CD4-positive, alpha-beta T cell (primary cell): ENCODE results near the gene C3orf70. TPM values are rescaled to one million over a fixed set of nuclear protein-coding genes. Genes with fewer than 3 reads are reported as not detected.

Source experiments
- ATAC-seq: fragments of 200-7000 bp; cut with Tn5 transposase; one replicate; pipeline ENCODE4 v1.10.0; 2022; ENCODE audit warnings: mild to moderate bottlenecking; ENCODE audit not compliant: poor library complexity
- CTCF ChIA-PET: fragments of 350-600 bp; sonication (Branson Sonifier 250); formaldehyde crosslinking; loops from one replicate; lab custom pipeline; 2021; ENCODE audit warnings: antibody characterized with exemption, inconsistent platforms; lab: Charles Lee
- POLR2A ChIA-PET: fragments of 350-600 bp; sonication (Branson Sonifier 250); formaldehyde crosslinking; loops from one replicate; lab custom pipeline; 2021; ENCODE audit warnings: antibody characterized with exemption, inconsistent platforms; lab: Charles Lee
- DNase-seq, 14 experiments: peaks; one replicate each; pipeline ENCODE4 v3.0.0-alpha.2; 2013 to 2020; ENCODE audit warnings: mixed read lengths in 2 of 14
- H3K27ac ChIP-seq, 2 donors: one replicate each; pipeline versions ENCODE4 v1.5.1 to v1.7.0; 2013; ENCODE audit warnings: low read length in 2 of 2, low read depth in 1 of 2, mild to moderate bottlenecking in 1 of 2
- H3K27me3 ChIP-seq, 2 experiments: 1 replicate in 1 of 2; 2 replicates in 1 of 2; pipeline versions ENCODE4 v1.6.1 to v1.7.0; 2013; ENCODE audit warnings: low read length in 2 of 2, control low read depth in 1 of 2, mild to moderate bottlenecking in 1 of 2, moderate library complexity in 1 of 2; ENCODE audit not compliant: insufficient read depth in 2 of 2, control insufficient read depth in 1 of 2
- H3K36me3 ChIP-seq: one replicate; pipeline ENCODE4 v1.6.1; 2013; ENCODE audit warnings: low read length, control low read depth; ENCODE audit not compliant: insufficient read depth
- H3K4me1 ChIP-seq: one replicate; pipeline ENCODE4 v1.6.1; 2013; ENCODE audit warnings: low read length, control low read depth; ENCODE audit not compliant: insufficient read depth
- H3K4me3 ChIP-seq: one replicate; pipeline ENCODE4 v1.5.1; 2013; ENCODE audit warnings: mild to moderate bottlenecking, low read length, moderate library complexity
- H3K9me3 ChIP-seq, 2 experiments: 1 replicate in 1 of 2; 2 replicates in 1 of 2; pipeline versions ENCODE4 v1.6.1 to v1.7.0; 2013; ENCODE audit warnings: low read length in 2 of 2, mild to moderate bottlenecking in 2 of 2, control low read depth in 1 of 2, moderate library complexity in 1 of 2; ENCODE audit not compliant: control insufficient read depth in 1 of 2, insufficient read depth in 1 of 2
- H3K27ac Mint-ChIP-seq: one replicate; pipeline ENCODE4 v1.8.0; 2020; ENCODE audit warnings: mixed read lengths
- H3K27me3 Mint-ChIP-seq: one replicate; pipeline ENCODE4 v1.8.0; 2021; ENCODE audit warnings: mixed read lengths
- H3K36me3 Mint-ChIP-seq: one replicate; pipeline ENCODE4 v1.8.0; 2021; ENCODE audit warnings: low read depth, mixed read lengths
- H3K4me1 Mint-ChIP-seq: one replicate; pipeline ENCODE4 v1.8.0; 2021; ENCODE audit warnings: low read depth, mixed read lengths
- H3K4me3 Mint-ChIP-seq: one replicate; pipeline ENCODE4 v1.8.0; 2020; ENCODE audit warnings: mild to moderate bottlenecking, mixed read lengths
- H3K9me3 Mint-ChIP-seq: one replicate; pipeline ENCODE4 v1.8.0; 2020; ENCODE audit warnings: mixed read lengths
- CTCF ChIP-seq: fragments of 200-600 bp; IDR thresholded peaks from one replicate; pipeline ENCODE4 v1.8.0; 2022; ENCODE audit warnings: antibody characterized with exemption, mild to moderate bottlenecking
- intact Hi-C, 2 experiments: fragments of 100-400 bp; cut with DNase I in 1 of 2; cut with micrococcal nuclease in 1 of 2; formaldehyde crosslinking; loops; one replicate each; pipeline versions ENCODE4 v1.15.1 to v1.9.0; 2023 to 2025; cut with DNase I, micrococcal nuclease
- total RNA-seq, 174 experiments: library from RNA in 2 of 174; stranded (reverse) in 2 of 174; gene quantifications; one replicate each; pipeline ENCODE4 v1.2.3 and lab custom pipeline; 2021 to 2026

Gene C3orf70
- total RNA-seq, 2 experiments from 2014 or later = not detected

- Mint-ChIP-seq H3K9me3 (no peaks in the 10 kb centered on the region), H3K27me3 (peaks cover 36% of the 10 kb centered on the region), H3K4me3 (no peak overlapping the region), H3K27ac (no peak overlapping the region), H3K36me3 (no peaks in the 10 kb centered on the region), H3K4me1 (no peaks in the 10 kb centered on the region)
- H3K4me3 ChIP-seq = no peak overlapping the region
- H3K9me3 ChIP-seq = no peaks in the 10 kb centered on the region
- no peak for ATAC-seq
- no peak for DNase-seq
- no peaks in the 10 kb centered on the region for H3K4me1 ChIP-seq
- ChIA-PET POLR2A (no interaction called here), CTCF (no interaction called here)
- intact Hi-C loops = no loop called here
- no peaks in the 10 kb centered on the region for H3K36me3 ChIP-seq
- H3K27ac ChIP-seq = no peak overlapping the region
- H3K27me3 ChIP-seq = peaks cover 0 to 6% of the 10 kb centered on the region in 2 experiments
- no peak for TF ChIP-seq CTCF
Measured at GRCh38 chr3:185137821-185138220, 15.0 kb downstream of the C3orf70 start.

- ChIA-PET POLR2A (no interaction called here), CTCF (no interaction called here)
- Mint-ChIP-seq H3K27me3 (peaks cover 51% of the 10 kb centered on the region), H3K27ac (no peak overlapping the region), H3K4me3 (no peak overlapping the region), H3K4me1 (no peaks in the 10 kb centered on the region), H3K36me3 (no peaks in the 10 kb centered on the region), H3K9me3 (no peaks in the 10 kb centered on the region)
- Histone ChIP-seq H3K9me3 (no peaks in the 10 kb centered on the region), H3K4me3 (no peak overlapping the region), H3K4me1 (no peaks in the 10 kb centered on the region), H3K36me3 (no peaks in the 10 kb centered on the region), H3K27me3 (peaks cover 0 to 15% of the 10 kb centered on the region in 2 experiments), H3K27ac (no peak overlapping the region)
- intact Hi-C loops = no loop called here
- DNase-seq = no peak
- no peak for TF ChIP-seq CTCF
- ATAC-seq = no peak
Measured at GRCh38 chr3:185134509-185134908, 18.4 kb downstream of the C3orf70 start.

- DNase-seq = no peak
- Mint-ChIP-seq H3K27ac (no peak overlapping the region), H3K4me1 (no peaks in the 10 kb centered on the region), H3K27me3 (peaks cover 50% of the 10 kb centered on the region), H3K36me3 (no peaks in the 10 kb centered on the region), H3K4me3 (no peak overlapping the region), H3K9me3 (no peaks in the 10 kb centered on the region)
- no peaks in the 10 kb centered on the region for H3K9me3 ChIP-seq
- TF ChIP-seq CTCF = no peak
- ChIA-PET POLR2A (no interaction called here), CTCF (no interaction called here)
- no peak overlapping the region for H3K4me3 ChIP-seq
- H3K4me1 ChIP-seq = no peaks in the 10 kb centered on the region
- H3K27me3 ChIP-seq = peaks cover 0 to 9% of the 10 kb centered on the region in 2 experiments
- no peak for ATAC-seq
- H3K27ac ChIP-seq = no peak overlapping the region
- H3K36me3 ChIP-seq = no peaks in the 10 kb centered on the region
- intact Hi-C loops = no loop called here
Measured at GRCh38 chr3:185131602-185132256, 21.1 kb downstream of the C3orf70 start.
